Esophagus squamous epithelium (tissue), 5 donors: Measurements from ENCODE around the gene PTGR1. TPM values are rescaled to one million over a fixed set of nuclear protein-coding genes. Genes with fewer than 3 reads are reported as not detected.

Experiments
- DNase-seq: peaks from one replicate; lab custom pipeline; 2025; lab: John Stamatoyannopoulos, UW
- H3K27ac ChIP-seq, 4 donors: fragments of 200-600 bp; sonication (generic); one replicate each; pipeline ENCODE4 v1.5.1; 2016 to 2019; ENCODE audit warnings: mild to moderate bottlenecking in 1 of 4
- H3K27me3 ChIP-seq, 4 donors: fragments of 200-600 bp; sonication (generic); 1 replicate in 3 of 4; 2 replicates in 1 of 4; pipeline versions ENCODE4 v1.5.1 to v1.6.0; 2017 to 2021; ENCODE audit warnings: antibody characterized with exemption in 1 of 4
- H3K36me3 ChIP-seq, 3 donors: fragments of 200-600 bp; sonication (generic); one replicate each; pipeline ENCODE4 v1.5.1; 2016 to 2019
- H3K4me1 ChIP-seq, 3 donors: fragments of 200-600 bp; sonication (generic); one replicate each; pipeline ENCODE4 v1.5.1; 2017 to 2019
- H3K4me3 ChIP-seq, 4 donors: fragments of 200-600 bp; sonication (generic); 1 replicate in 3 of 4; 2 replicates in 1 of 4; pipeline ENCODE4 v1.5.1; 2016 to 2019; ENCODE audit warnings: mild to moderate bottlenecking in 2 of 4, moderate library complexity in 1 of 4
- H3K9me3 ChIP-seq, 3 donors: fragments of 200-600 bp; sonication (generic); one replicate each; pipeline ENCODE4 v1.5.1; 2016 to 2019
- POLR2A ChIP-seq, 4 donors: fragments of 450-650 bp; IDR thresholded peaks; one replicate each; pipeline ENCODE4 v1.6.1; 2017; ENCODE audit warnings: antibody characterized with exemption in 4 of 4, mild to moderate bottlenecking in 4 of 4, moderate library complexity in 3 of 4
- WGBS, 2 donors: methylation state at CpG; one replicate each; pipeline ENCODE4 v1.1.5; 2018; 5-methylcytosine and 5-hydroxymethylcytosine counted together
- intact Hi-C: fragments of 100-400 bp; cut with DNase I; formaldehyde crosslinking; loops from one replicate; pipeline ENCODE4 v1.15.0; 2022
- total RNA-seq, 4 donors: library from RNA; depleted of rRNA; stranded (reverse); fragments of >200 nt; gene quantifications; one replicate each; pipeline ENCODE4 v1.1.0, GENCODE V29; 2016
- TF ChIP-seq, protein P1 (sequence below), 6 experiments: fragments of 450-650 bp in 4 of 6; fragments of 200-600 bp in 2 of 6; sonication (generic) in 2 of 6; IDR thresholded peaks; one replicate each; pipeline ENCODE4 v1.5.1; 2016 to 2019; ENCODE audit warnings: antibody characterized with exemption in 6 of 6, mild to moderate bottlenecking in 4 of 6, moderate library complexity in 4 of 6
- donor health status: DM: yes; HTN: yes; CAD: no.

Gene PTGR1
- total RNA-seq, 4 donors from 2014 or later: 61.6 to 304 (median 170) TPM

DNA sequence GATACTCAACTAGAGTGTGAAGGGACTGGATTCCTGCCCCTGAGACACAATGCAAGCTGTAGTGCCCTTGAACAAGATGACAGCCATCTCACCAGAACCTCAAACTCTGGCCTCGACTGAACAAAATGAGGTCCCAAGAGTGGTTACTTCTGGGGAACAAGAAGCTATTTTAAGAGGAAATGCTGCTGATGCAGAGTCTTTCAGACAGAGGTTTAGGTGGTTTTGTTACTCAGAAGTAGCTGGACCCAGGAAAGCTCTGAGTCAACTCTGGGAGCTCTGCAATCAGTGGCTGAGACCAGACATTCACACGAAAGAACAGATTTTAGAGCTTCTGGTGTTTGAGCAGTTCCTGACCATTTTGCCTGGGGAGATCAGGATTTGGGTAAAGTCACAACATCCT, 72.1 kb downstream of the PTGR1 start:
- intact Hi-C loops: no loop called here
- Histone ChIP-seq H3K4me1 (peaks cover 6 to 23% (median 13%) of the 10 kb centered on the region in 3 donors), H3K27ac (no peak overlapping the region), H3K27me3 (peaks cover 0 to 27% (median 0%) of the 10 kb centered on the region in 4 donors), H3K36me3 (peaks cover 0 to 9% (median 0%) of the 10 kb centered on the region in 3 donors), H3K9me3 (no peaks in the 10 kb centered on the region), H3K4me3 (no peak overlapping the region)
- DNase-seq: no peak
- no peak for TF ChIP-seq POLR2A (IDR thresholded peaks at IDR 0.05)
- 85 to 94% methylated on average over 2 of the region's 2 CpGs for WGBS, 2 donors

DNA sequence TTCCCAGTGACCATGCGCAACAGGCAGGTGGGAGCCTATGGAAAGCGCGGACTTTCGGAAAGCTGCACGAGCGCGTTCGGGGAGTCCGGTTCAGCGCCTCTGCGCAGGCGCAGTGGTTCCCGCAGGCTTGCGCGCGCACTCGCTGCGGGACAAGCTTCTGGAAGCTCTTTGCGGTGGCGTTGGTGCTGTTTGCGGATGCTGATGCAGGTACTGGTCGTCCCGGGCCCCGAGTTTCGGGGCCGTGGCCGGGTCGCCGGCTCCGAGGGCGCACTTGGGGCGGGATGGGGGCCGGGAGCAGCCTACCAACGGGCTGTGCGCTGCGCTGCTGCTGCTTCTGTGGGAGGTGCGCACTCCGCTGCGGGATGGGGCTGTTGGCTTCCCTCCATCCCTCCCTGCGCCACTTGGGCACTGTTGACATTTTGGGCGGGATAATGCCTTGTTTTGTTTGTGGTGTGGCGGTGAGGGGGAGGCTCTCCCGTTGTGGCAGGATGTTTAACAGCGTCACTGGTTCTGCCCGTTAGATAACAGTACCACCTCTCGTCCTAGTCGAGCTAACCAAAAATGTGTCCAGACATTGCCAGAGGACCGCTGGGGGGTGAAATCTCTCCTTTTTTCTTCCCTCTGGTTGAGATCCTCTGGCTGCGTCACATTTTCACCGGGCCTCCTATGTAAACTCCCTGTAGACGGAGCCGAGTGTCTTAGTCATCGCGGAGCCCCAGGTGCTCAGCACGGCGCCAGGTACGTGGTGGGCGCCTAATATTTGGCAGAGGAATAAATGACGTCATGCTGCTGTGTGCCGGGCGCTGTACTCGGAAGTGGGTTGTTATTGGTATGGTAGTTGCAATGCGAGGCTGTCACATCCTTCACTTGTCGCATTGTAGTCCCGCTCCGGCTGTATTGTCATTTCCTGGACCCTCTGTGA, 74.1 kb downstream of the PTGR1 start, which contains the start of gene ZNF483:
TSS of gene ZNF483 (plus strand) at position 124 of the 922 bp plus-strand sequence. CDS start 2,217 bp downstream, outside the sequence.
- H3K9me3 ChIP-seq: no peaks in the 10 kb centered on the region
- 1 to 11% methylated on average over 38 to 39 of the region's 66 CpGs for WGBS, 2 donors

DNA sequence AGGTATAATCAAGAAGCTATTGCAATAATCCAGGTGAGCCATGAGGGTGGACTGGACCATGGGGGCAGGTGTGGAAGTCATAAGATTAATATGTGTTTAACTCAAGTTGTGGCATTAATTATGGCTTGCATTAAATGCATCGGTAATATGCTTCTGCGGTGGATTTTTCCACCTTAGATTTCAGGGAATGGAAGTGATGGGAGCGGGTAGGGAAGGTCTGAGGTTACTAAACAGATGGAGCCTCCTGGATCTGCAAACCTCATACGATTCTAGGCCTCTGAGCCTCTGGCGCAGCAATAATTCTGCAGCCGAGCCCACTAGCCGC, 74.8 kb downstream of the PTGR1 start:
- TF ChIP-seq, protein P1, sequence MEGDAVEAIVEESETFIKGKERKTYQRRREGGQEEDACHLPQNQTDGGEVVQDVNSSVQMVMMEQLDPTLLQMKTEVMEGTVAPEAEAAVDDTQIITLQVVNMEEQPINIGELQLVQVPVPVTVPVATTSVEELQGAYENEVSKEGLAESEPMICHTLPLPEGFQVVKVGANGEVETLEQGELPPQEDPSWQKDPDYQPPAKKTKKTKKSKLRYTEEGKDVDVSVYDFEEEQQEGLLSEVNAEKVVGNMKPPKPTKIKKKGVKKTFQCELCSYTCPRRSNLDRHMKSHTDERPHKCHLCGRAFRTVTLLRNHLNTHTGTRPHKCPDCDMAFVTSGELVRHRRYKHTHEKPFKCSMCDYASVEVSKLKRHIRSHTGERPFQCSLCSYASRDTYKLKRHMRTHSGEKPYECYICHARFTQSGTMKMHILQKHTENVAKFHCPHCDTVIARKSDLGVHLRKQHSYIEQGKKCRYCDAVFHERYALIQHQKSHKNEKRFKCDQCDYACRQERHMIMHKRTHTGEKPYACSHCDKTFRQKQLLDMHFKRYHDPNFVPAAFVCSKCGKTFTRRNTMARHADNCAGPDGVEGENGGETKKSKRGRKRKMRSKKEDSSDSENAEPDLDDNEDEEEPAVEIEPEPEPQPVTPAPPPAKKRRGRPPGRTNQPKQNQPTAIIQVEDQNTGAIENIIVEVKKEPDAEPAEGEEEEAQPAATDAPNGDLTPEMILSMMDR (IDR thresholded peaks at IDR 0.05): no peak
- no peak for TF ChIP-seq POLR2A (IDR thresholded peaks at IDR 0.05)
- 18 to 33% methylated on average over 6 to 7 of the region's 7 CpGs for WGBS, 2 donors

More for the DNA sequence above, 74.1 kb downstream of the PTGR1 start, which contains the start of gene ZNF483:
- peaks cover 6 to 23% (median 13%) of the 10 kb centered on the region in 3 donors for H3K4me1 ChIP-seq
- peak within 1 kb of the TSS; percentile 8 to 40 (median 36) for H3K27ac ChIP-seq
- H3K4me3 ChIP-seq: peak within 1 kb of the TSS; percentile 40 to 90 (median 70)
- TF ChIP-seq, protein P1 (IDR thresholded peaks at IDR 0.05): no peak
- peak in 1 of 4 donors; percentile 7 for TF ChIP-seq POLR2A (IDR thresholded peaks at IDR 0.05)
- H3K36me3 ChIP-seq: no peaks in the 10 kb centered on the region
- intact Hi-C loops: no loop called here
- peaks cover 0 to 32% (median 0%) of the 10 kb centered on the region in 4 donors for H3K27me3 ChIP-seq
- DNase-seq: no peak

DNA sequence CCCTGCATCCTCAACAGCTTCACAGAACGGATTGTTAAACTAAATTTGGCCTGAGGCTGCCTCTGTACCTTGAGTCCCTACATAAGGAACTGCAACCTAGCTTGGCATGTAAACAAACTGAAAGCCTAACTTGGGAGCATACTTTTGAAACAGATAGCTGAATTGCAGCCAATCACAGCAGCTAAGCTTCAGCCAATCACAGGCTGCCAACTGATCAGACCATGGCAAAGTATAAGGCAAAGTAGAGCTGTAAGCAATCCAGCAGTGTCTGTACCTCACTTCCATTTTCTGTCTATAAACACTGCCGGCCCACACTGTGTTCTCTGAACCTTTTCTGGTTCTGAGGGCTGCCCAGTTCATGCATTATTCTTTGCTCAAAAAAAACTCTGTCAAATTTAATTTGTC, 83.4 kb downstream of the PTGR1 start:
- no peak for TF ChIP-seq POLR2A (IDR thresholded peaks at IDR 0.05)
- TF ChIP-seq, protein P1 (IDR thresholded peaks at IDR 0.05): no peak

More for the DNA sequence above, 74.8 kb downstream of the PTGR1 start:
- intact Hi-C loops: no loop called here
- peaks cover 6 to 23% (median 13%) of the 10 kb centered on the region in 3 donors for H3K4me1 ChIP-seq
- H3K27ac ChIP-seq: peak overlapping the region in 1 of 4 donors; percentile 35
- no peaks in the 10 kb centered on the region for H3K36me3 ChIP-seq
- H3K27me3 ChIP-seq: peaks cover 0 to 35% (median 0%) of the 10 kb centered on the region in 4 donors
- no peaks in the 10 kb centered on the region for H3K9me3 ChIP-seq
- H3K4me3 ChIP-seq: peak overlapping the region; percentile 40 to 90 (median 70)
- no peak for DNase-seq

DNA sequence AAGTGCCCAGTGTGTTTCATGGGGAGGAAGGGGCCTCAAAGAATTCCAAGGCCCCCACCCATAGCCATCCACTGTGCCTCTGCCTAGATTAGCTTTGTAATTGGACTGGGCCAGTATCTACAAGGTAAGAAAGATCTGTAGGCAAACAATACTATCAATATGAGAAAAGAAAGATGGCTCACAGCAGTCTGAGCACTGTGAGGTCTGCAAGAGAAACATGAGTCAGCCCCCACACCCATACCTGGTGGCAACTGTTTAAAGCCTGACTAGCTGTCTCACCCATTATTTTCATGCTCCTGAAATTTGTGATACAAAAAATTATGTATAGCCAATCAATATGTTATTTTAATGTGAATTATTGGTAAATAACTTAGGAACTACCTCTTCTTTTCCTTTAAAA, 84.5 kb downstream of the PTGR1 start:
- Histone ChIP-seq H3K27me3 (peaks cover 0 to 12% (median 0%) of the 10 kb centered on the region in 4 donors), H3K4me1 (peaks cover 0 to 11% (median 0%) of the 10 kb centered on the region in 3 donors), H3K4me3 (no peak overlapping the region), H3K9me3 (peaks cover 0 to 11% (median 0%) of the 10 kb centered on the region in 3 donors), H3K36me3 (no peaks in the 10 kb centered on the region), H3K27ac (no peak overlapping the region)
- intact Hi-C loops: no loop called here
- DNase-seq: no peak
- TF ChIP-seq POLR2A (IDR thresholded peaks at IDR 0.05): no peak
- TF ChIP-seq, protein P1 (IDR thresholded peaks at IDR 0.05): no peak

More for the DNA sequence above, 83.4 kb downstream of the PTGR1 start:
- Histone ChIP-seq H3K4me3 (no peak overlapping the region), H3K4me1 (peaks cover 0 to 11% (median 0%) of the 10 kb centered on the region in 3 donors), H3K9me3 (peaks cover 0 to 7% (median 0%) of the 10 kb centered on the region in 3 donors), H3K36me3 (no peaks in the 10 kb centered on the region), H3K27me3 (peaks cover 0 to 8% (median 0%) of the 10 kb centered on the region in 4 donors), H3K27ac (no peak overlapping the region)
- intact Hi-C loops: no loop called here
- 41 to 50% methylated on average over 2 of the region's 2 CpGs for WGBS, 2 donors
- no peak for DNase-seq

Other genes starting within 250 kb of the PTGR1 start
- 10 to 100 TPM; 35.6 to 76.9 (median 47.4) TPM for gene ECPAS, start 115.3 kb downstream of the PTGR1 start, total RNA-seq
- 1 to 10 TPM in 2 of 4 donors, under 1 TPM in 2; 0.23 to 6.5 (median 1.00) TPM for gene ZNF483, start 74.5 kb downstream of the PTGR1 start, total RNA-seq
- gene DNAJC25, start 31.7 kb upstream of the PTGR1 start, total RNA-seq: 1 to 10 TPM; 7.2 to 8.7 (median 7.6) TPM
- 10 to 100 TPM in 3 of 4 donors, 1 to 10 TPM in 1; 9.0 to 54.9 (median 37.8) TPM for gene GNG10, start 62.0 kb upstream of the PTGR1 start, total RNA-seq
- 1 to 10 TPM in 1 of 4 donors, under 1 TPM in 1, not detected in 2; 0.15 to 5.8 TPM for gene SHOC1, start 195.3 kb upstream of the PTGR1 start, total RNA-seq